ENCODE measurements around the gene SCN2A.

SCN2A gene

GRCh38 chr2:165435611-165436010, 196.4 kb downstream of the SCN2A start:
- WGBS (ENCODE audit: extremely low coverage, insufficient coverage, low lambda C conversion rate) = no CpG with 5 or more reads among the region's 1 CpG
- no peaks in the 10 kb centered on the region for H3K27me3 ChIP-seq (ENCODE audit: insufficient read depth, low read length, poor library complexity)

GRCh38 chr2:165436559-165436958, 197.3 kb downstream of the SCN2A start:
- Histone ChIP-seq H4K5ac (ENCODE audit: low read length) (no peak overlapping the region), H2BK15ac (replicated peaks; ENCODE audit: low read depth) (peak overlapping the region; percentile 47), H3K36me3 (ENCODE audit: control insufficient read depth, insufficient read depth, low read length) (no peaks in the 10 kb centered on the region), H3K27ac (ENCODE audit: low read depth, low read length) (no peak overlapping the region), H4K8ac (ENCODE audit: low read depth, low read length) (no peak overlapping the region), H3K56ac (ENCODE audit: low read length) (no peak overlapping the region), H3K9ac (ENCODE audit: low read length) (no peak overlapping the region), H3K4ac (ENCODE audit: low read depth, low read length) (peak overlapping the region; percentile 36), H3K79me1 (ENCODE audit: low read length) (no peaks in the 10 kb centered on the region), H3K4me3 (ENCODE audit: low read length) (no peak overlapping the region), H2BK5ac (ENCODE audit: low read length) (no peak overlapping the region), H3K27me3 (ENCODE audit: insufficient read depth, low read length, poor library complexity) (no peaks in the 10 kb centered on the region), H3K23ac (ENCODE audit: low read length) (no peak overlapping the region), H3K79me2 (ENCODE audit: control insufficient read depth, insufficient read depth, low read length) (no peaks in the 10 kb centered on the region), H3K18ac (ENCODE audit: low read length) (peak overlapping the region; percentile 60), H3K4me1 (ENCODE audit: control insufficient read depth, low read depth, low read length) (peaks cover 8% of the 10 kb centered on the region), H2BK120ac (ENCODE audit: low read depth, low read length) (no peak overlapping the region), H2AK5ac (ENCODE audit: low read length) (no peak overlapping the region), H3K4me2 (ENCODE audit: low read length) (no peak overlapping the region)
- no CpG with 5 or more reads among the region's 3 CpGs for WGBS (ENCODE audit: extremely low coverage, insufficient coverage, low lambda C conversion rate)
- DNase-seq = no peak

More at GRCh38 chr2:165435611-165436010, 196.4 kb downstream of the SCN2A start:
- H3K4ac ChIP-seq (ENCODE audit: low read depth, low read length) = peak overlapping the region; percentile 16
- no peak overlapping the region for H3K4me3 ChIP-seq (ENCODE audit: low read length)
- H4K5ac ChIP-seq (ENCODE audit: low read length) = no peak overlapping the region
- no peaks in the 10 kb centered on the region for H3K36me3 ChIP-seq (ENCODE audit: control insufficient read depth, insufficient read depth, low read length)
- no peak overlapping the region for H3K27ac ChIP-seq (ENCODE audit: low read depth, low read length)
- no peak overlapping the region for H2BK15ac ChIP-seq (replicated peaks; ENCODE audit: low read depth)
- H3K18ac ChIP-seq (ENCODE audit: low read length) = no peak overlapping the region
- no peaks in the 10 kb centered on the region for H3K79me1 ChIP-seq (ENCODE audit: low read length)
- no peak overlapping the region for H3K9ac ChIP-seq (ENCODE audit: low read length)
- H4K8ac ChIP-seq (ENCODE audit: low read depth, low read length) = no peak overlapping the region
- peaks cover 8% of the 10 kb centered on the region for H3K4me1 ChIP-seq (ENCODE audit: control insufficient read depth, low read depth, low read length)
- no peak overlapping the region for H2BK120ac ChIP-seq (ENCODE audit: low read depth, low read length)
- H3K4me2 ChIP-seq (ENCODE audit: low read length) = no peak overlapping the region
- peak; percentile 81 for DNase-seq
- no peaks in the 10 kb centered on the region for H3K79me2 ChIP-seq (ENCODE audit: control insufficient read depth, insufficient read depth, low read length)
- H3K23ac ChIP-seq (ENCODE audit: low read length) = no peak overlapping the region
- H2AK5ac ChIP-seq (ENCODE audit: low read length) = no peak overlapping the region
- H2BK5ac ChIP-seq (ENCODE audit: low read length) = no peak overlapping the region
- H3K56ac ChIP-seq (ENCODE audit: low read length) = no peak overlapping the region

GRCh38 chr2:165440367-165440766, 201.2 kb downstream of the SCN2A start:
- Histone ChIP-seq H3K56ac (ENCODE audit: low read length) (no peak overlapping the region), H4K8ac (ENCODE audit: low read depth, low read length) (no peak overlapping the region), H3K18ac (ENCODE audit: low read length) (no peak overlapping the region), H2BK15ac (replicated peaks; ENCODE audit: low read depth) (no peak overlapping the region), H3K36me3 (ENCODE audit: control insufficient read depth, insufficient read depth, low read length) (no peaks in the 10 kb centered on the region), H3K4me2 (ENCODE audit: low read length) (no peak overlapping the region), H3K4me1 (ENCODE audit: control insufficient read depth, low read depth, low read length) (peaks cover 8% of the 10 kb centered on the region), H3K4me3 (ENCODE audit: low read length) (no peak overlapping the region), H3K27me3 (ENCODE audit: insufficient read depth, low read length, poor library complexity) (no peaks in the 10 kb centered on the region), H3K27ac (ENCODE audit: low read depth, low read length) (no peak overlapping the region), H3K79me2 (ENCODE audit: control insufficient read depth, insufficient read depth, low read length) (no peaks in the 10 kb centered on the region), H2BK5ac (ENCODE audit: low read length) (no peak overlapping the region), H3K9ac (ENCODE audit: low read length) (no peak overlapping the region), H2AK5ac (ENCODE audit: low read length) (no peak overlapping the region), H3K4ac (ENCODE audit: low read depth, low read length) (no peak overlapping the region), H3K23ac (ENCODE audit: low read length) (no peak overlapping the region), H4K5ac (ENCODE audit: low read length) (no peak overlapping the region), H3K79me1 (ENCODE audit: low read length) (no peaks in the 10 kb centered on the region), H2BK120ac (ENCODE audit: low read depth, low read length) (no peak overlapping the region)
- WGBS (ENCODE audit: extremely low coverage, insufficient coverage, low lambda C conversion rate) = no CpG with 5 or more reads among the region's 1 CpG
- peak; percentile 51 for DNase-seq

All from mesendoderm (in vitro differentiated cells).